Colonic mucosa (tissue), 4 donors: ENCODE results near the gene COPS9. TPM values are rescaled to one million over a fixed set of nuclear protein-coding genes. Genes with fewer than 3 reads are reported as not detected.

Source experiments
- DNase-seq: peaks from one replicate; pipeline ENCODE4 v3.0.0-alpha.2; 2020
- H3K27ac ChIP-seq: fragments of 200-600 bp; one replicate; pipeline ENCODE4 v1.8.0; 2021
- H3K27me3 ChIP-seq: fragments of 200-600 bp; one replicate; pipeline ENCODE4 v1.8.0; 2021
- H3K36me3 ChIP-seq: fragments of 200-600 bp; one replicate; pipeline ENCODE4 v1.8.0; 2021
- H3K4me1 ChIP-seq: fragments of 200-600 bp; one replicate; pipeline ENCODE4 v1.8.0; 2021; ENCODE audit warnings: mild to moderate bottlenecking
- H3K4me3 ChIP-seq: fragments of 200-600 bp; one replicate; pipeline ENCODE4 v1.8.0; 2021
- H3K9ac ChIP-seq, 2 donors: one replicate each; pipeline ENCODE4 v1.7.0; 2013; ENCODE audit warnings: control low read depth in 2 of 2, low read depth in 2 of 2, low read length in 2 of 2
- H3K9me3 ChIP-seq: fragments of 200-600 bp; one replicate; pipeline ENCODE4 v1.8.0; 2021
- CTCF ChIP-seq: fragments of 200-600 bp; IDR thresholded peaks from one replicate; pipeline ENCODE4 v1.8.0; 2022; ENCODE audit warnings: antibody characterized with exemption, mild to moderate bottlenecking
- intact Hi-C: fragments of 100-400 bp; cut with DNase I; formaldehyde crosslinking; loops from one replicate; pipeline ENCODE4 v1.14.1; 2022
- total RNA-seq, 2 donors: library from RNA; stranded (reverse); fragmentation: NEBNext Ultra II Directional in 1 of 2; extraction: Animal tissue kit (Norgen Biotek cat#: 25700) in 1 of 2; gene quantifications; one replicate each; pipeline ENCODE4 v1.2.1, GENCODE V29; 2021
- donor health status: healthy.
- donor health status: DM: no; HTN: no; CAD: no.
- donor health status: DM: no; HTN: no; CAD: no.

COPS9 gene
- total RNA-seq, 2 donors from 2014 or later: 119 to 169 TPM

- H3K4me1 ChIP-seq: no peaks in the 10 kb centered on the region
- intact Hi-C loops: no loop called here
- peaks cover 3% of the 10 kb centered on the region for H3K36me3 ChIP-seq
- no peak overlapping the region for H3K27ac ChIP-seq
- no peak for DNase-seq
- no peaks in the 10 kb centered on the region for H3K9me3 ChIP-seq
- H3K27me3 ChIP-seq: no peaks in the 10 kb centered on the region
- no peak overlapping the region for H3K4me3 ChIP-seq
- no peak overlapping the region for H3K9ac ChIP-seq
- no peak for TF ChIP-seq CTCF
These were observed 7.4 kb downstream of the COPS9 start for GRCh38 chr2:240128608-240129145.

GRCh38 chr2:240127911-240128607 lies 8.0 kb downstream of the COPS9 start:
- no peak overlapping the region for H3K27ac ChIP-seq
- peaks cover 3% of the 10 kb centered on the region for H3K36me3 ChIP-seq
- no peaks in the 10 kb centered on the region for H3K4me1 ChIP-seq
- intact Hi-C loops: no loop called here
- TF ChIP-seq CTCF: no peak
- H3K27me3 ChIP-seq: no peaks in the 10 kb centered on the region
- H3K4me3 ChIP-seq: no peak overlapping the region
- DNase-seq: no peak
- H3K9me3 ChIP-seq: no peaks in the 10 kb centered on the region
- no peak overlapping the region for H3K9ac ChIP-seq

GRCh38 chr2:240127191-240127750 lies 8.8 kb downstream of the COPS9 start:
- intact Hi-C loops: no loop called here
- H3K9ac ChIP-seq: no peak overlapping the region
- DNase-seq: no peak
- H3K4me3 ChIP-seq: no peak overlapping the region
- H3K36me3 ChIP-seq: peaks cover 3% of the 10 kb centered on the region
- no peak for TF ChIP-seq CTCF
- H3K27me3 ChIP-seq: no peaks in the 10 kb centered on the region
- H3K4me1 ChIP-seq: no peaks in the 10 kb centered on the region
- no peak overlapping the region for H3K27ac ChIP-seq
- H3K9me3 ChIP-seq: no peaks in the 10 kb centered on the region

GRCh38 chr2:240126731-240127130 lies 9.4 kb downstream of the COPS9 start:
- Histone ChIP-seq H3K4me1 (no peaks in the 10 kb centered on the region), H3K9ac (no peak overlapping the region), H3K36me3 (peaks cover 3% of the 10 kb centered on the region), H3K27ac (no peak overlapping the region), H3K27me3 (no peaks in the 10 kb centered on the region), H3K9me3 (no peaks in the 10 kb centered on the region), H3K4me3 (no peak overlapping the region)
- TF ChIP-seq CTCF: no peak
- DNase-seq: no peak
- intact Hi-C loops: no loop called here

- TF ChIP-seq CTCF: no peak
- Histone ChIP-seq H3K27ac (no peak overlapping the region), H3K9me3 (no peaks in the 10 kb centered on the region), H3K27me3 (no peaks in the 10 kb centered on the region), H3K36me3 (no peaks in the 10 kb centered on the region), H3K4me3 (no peak overlapping the region), H3K4me1 (no peaks in the 10 kb centered on the region), H3K9ac (no peak overlapping the region)
- intact Hi-C loops: no loop called here
- DNase-seq: no peak
These were observed 10.4 kb downstream of the COPS9 start for GRCh38 chr2:240125742-240126141.
